Trophoblast cell (in vitro differentiated cells and primary cell): Measurements from ENCODE around the gene CXCL8.

Experiments used
- DNase-seq, 2 donors: peaks; one replicate each; pipeline ENCODE4 v3.0.0-alpha.2; 2016
- H2AFZ ChIP-seq: 2 replicates; pipeline ENCODE4 v1.6.1; 2013; ENCODE audit warnings: low read length, moderate library complexity, mild to moderate bottlenecking; ENCODE audit not compliant: insufficient read depth, poor library complexity
- H2AK5ac ChIP-seq: 2 replicates; pipeline ENCODE4 v1.6.1; 2013; ENCODE audit warnings: mild to moderate bottlenecking, low read length
- H2BK120ac ChIP-seq: 2 replicates; pipeline ENCODE4 v1.6.1; 2013; ENCODE audit warnings: low read length, mild to moderate bottlenecking, moderate library complexity; ENCODE audit not compliant: insufficient read depth, poor library complexity
- H2BK12ac ChIP-seq: 2 replicates; pipeline ENCODE4 v1.6.1; 2013; ENCODE audit warnings: mild to moderate bottlenecking, low read length, moderate library complexity
- H2BK5ac ChIP-seq: 2 replicates; pipeline ENCODE4 v1.6.1; 2013; ENCODE audit warnings: low read length, low read depth, moderate library complexity, mild to moderate bottlenecking; ENCODE audit not compliant: poor library complexity
- H3K14ac ChIP-seq: 2 replicates; pipeline ENCODE4 v1.6.1; 2013; ENCODE audit warnings: mild to moderate bottlenecking, low read length
- H3K18ac ChIP-seq: 2 replicates; pipeline ENCODE4 v1.6.1; 2013; ENCODE audit warnings: mild to moderate bottlenecking, low read length
- H3K23ac ChIP-seq: 2 replicates; pipeline ENCODE4 v1.6.1; 2013; ENCODE audit warnings: low read length
- H3K27ac ChIP-seq: 2 replicates; pipeline ENCODE4 v1.5.1; 2013; ENCODE audit warnings: low read depth, mild to moderate bottlenecking, inconsistent platforms, low read length, moderate library complexity
- H3K27me3 ChIP-seq: 2 replicates; pipeline ENCODE4 v1.6.1; 2013; ENCODE audit warnings: inconsistent platforms, mild to moderate bottlenecking, low read length, moderate library complexity; ENCODE audit not compliant: insufficient read depth
- H3K36me3 ChIP-seq, 2 experiments: 1 replicate in 1 of 2; 2 replicates in 1 of 2; pipeline ENCODE4 v1.6.1; 2013; ENCODE audit warnings: low read length in 2 of 2, mild to moderate bottlenecking in 2 of 2, moderate library complexity in 1 of 2; ENCODE audit not compliant: insufficient read depth in 2 of 2, control insufficient read depth in 1 of 2
- H3K4ac ChIP-seq: 2 replicates; pipeline ENCODE4 v1.6.1; 2013; ENCODE audit warnings: low read depth, mild to moderate bottlenecking, low read length, moderate library complexity
- H3K4me1 ChIP-seq, 2 experiments: 1 replicate in 1 of 2; 2 replicates in 1 of 2; pipeline ENCODE4 v1.6.1; 2013; ENCODE audit warnings: low read length in 2 of 2, mild to moderate bottlenecking in 2 of 2, moderate library complexity in 1 of 2; ENCODE audit not compliant: insufficient read depth in 2 of 2, control insufficient read depth in 1 of 2
- H3K4me2 ChIP-seq: 2 replicates; pipeline ENCODE4 v1.6.1; 2013; ENCODE audit warnings: inconsistent platforms, mild to moderate bottlenecking, low read length, moderate library complexity
- H3K4me3 ChIP-seq: 2 replicates; pipeline ENCODE4 v1.5.1; 2013; ENCODE audit warnings: mild to moderate bottlenecking, low read depth, low read length, inconsistent platforms
- H3K79me1 ChIP-seq: one replicate; pipeline ENCODE4 v1.6.1; 2013; ENCODE audit warnings: low read length
- H3K79me2 ChIP-seq: 2 replicates; pipeline ENCODE4 v1.6.1; 2013; ENCODE audit warnings: low read length, mild to moderate bottlenecking; ENCODE audit not compliant: control insufficient read depth, insufficient read depth, poor library complexity
- H3K9ac ChIP-seq: 2 replicates; pipeline ENCODE4 v1.6.1; 2013; ENCODE audit warnings: mild to moderate bottlenecking, low read length
- H3K9me3 ChIP-seq: 2 replicates; pipeline ENCODE4 v1.6.1; 2013; ENCODE audit warnings: low read depth, mild to moderate bottlenecking, control low read depth, inconsistent platforms, low read length; ENCODE audit not compliant: insufficient read depth
- H4K12ac ChIP-seq: 2 replicates; pipeline ENCODE4 v1.6.1; 2013; ENCODE audit warnings: low read depth, mild to moderate bottlenecking, low read length, moderate library complexity
- H4K8ac ChIP-seq: 2 replicates; pipeline ENCODE4 v1.6.1; 2013; ENCODE audit warnings: low read depth, mild to moderate bottlenecking, low read length, moderate library complexity
- H4K91ac ChIP-seq: one replicate; pipeline ENCODE4 v1.6.1; 2013; ENCODE audit warnings: low read depth, mild to moderate bottlenecking, low read length, moderate library complexity
- WGBS: extraction: QIAGEN DNeasy Blood & Tissue Kit; methylation state at CpG from one replicate; pipeline ENCODE4 v1.1.7; 2013; ENCODE audit warnings: missing lambda C conversion rate; ENCODE audit not compliant: insufficient read length, insufficient coverage; ENCODE audit errors: extremely low coverage; 5-methylcytosine and 5-hydroxymethylcytosine counted together

Gene CXCL8

DNA sequence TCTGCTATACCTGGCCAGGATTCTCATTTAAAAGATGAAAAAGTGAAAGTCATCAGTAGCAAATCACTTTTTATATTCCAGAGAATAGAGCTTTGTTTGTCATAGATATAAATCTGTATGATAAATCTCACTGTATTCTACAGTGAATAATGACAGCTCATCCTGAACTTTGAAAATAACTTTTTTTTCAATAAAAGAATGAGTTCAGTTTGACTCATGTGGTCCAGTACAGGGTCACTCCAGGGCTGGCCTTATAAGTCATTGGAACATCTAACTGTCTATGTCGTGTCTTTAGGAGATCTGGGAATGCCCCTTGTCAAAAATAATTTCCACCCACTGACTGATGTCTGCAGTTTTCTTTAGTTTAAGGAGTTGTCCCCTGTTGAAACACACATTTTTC, 18.5 kb upstream of the CXCL8 start:
- Histone ChIP-seq H3K79me2 (no peaks in the 10 kb centered on the region), H3K4me2 (no peak overlapping the region), H3K36me3 (no peaks in the 10 kb centered on the region), H3K4me1 (peaks cover 4 to 8% of the 10 kb centered on the region in 2 experiments), H4K91ac (no peak overlapping the region), H2AFZ (no peak overlapping the region), H3K9me3 (no peaks in the 10 kb centered on the region), H3K79me1 (peaks cover 10% of the 10 kb centered on the region), H2BK12ac (no peak overlapping the region), H2AK5ac (no peak overlapping the region), H3K27ac (no peak overlapping the region), H3K14ac (no peak overlapping the region), H3K23ac (no peak overlapping the region), H3K4ac (no peak overlapping the region), H2BK120ac (no peak overlapping the region), H3K4me3 (no peak overlapping the region), H3K27me3 (no peaks in the 10 kb centered on the region), H4K12ac (no peak overlapping the region), H2BK5ac (no peak overlapping the region), H3K9ac (no peak overlapping the region), H4K8ac (no peak overlapping the region), H3K18ac (no peak overlapping the region)
- WGBS: no CpG with 5 or more reads among the region's 1 CpG
- no peak for DNase-seq

DNA sequence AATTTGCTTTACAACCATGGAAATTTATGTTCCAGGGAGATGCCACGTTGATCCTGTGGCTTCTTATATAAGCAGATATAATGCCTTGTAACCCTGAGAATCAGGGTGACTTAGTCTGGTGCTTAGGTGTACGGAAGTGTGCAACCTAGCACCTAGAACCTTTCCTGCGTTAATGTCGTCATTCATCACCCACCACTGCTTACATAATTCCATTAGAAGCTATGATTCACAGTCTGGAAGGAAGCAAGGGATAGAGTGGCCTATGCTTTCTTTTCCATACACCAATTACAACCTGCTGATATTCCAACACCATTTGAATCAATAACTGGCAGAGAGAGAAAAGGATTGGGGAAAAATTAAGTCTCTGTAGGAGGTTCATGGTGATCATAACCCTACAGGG, 17.3 kb upstream of the CXCL8 start:
- Histone ChIP-seq H3K9ac (no peak overlapping the region), H2BK120ac (no peak overlapping the region), H4K12ac (no peak overlapping the region), H3K27ac (no peak overlapping the region), H3K4me2 (no peak overlapping the region), H3K23ac (no peak overlapping the region), H2AFZ (no peak overlapping the region), H4K91ac (no peak overlapping the region), H3K79me2 (no peaks in the 10 kb centered on the region), H3K4ac (no peak overlapping the region), H2AK5ac (no peak overlapping the region), H2BK5ac (no peak overlapping the region), H3K4me1 (peaks cover 8 to 12% of the 10 kb centered on the region in 2 experiments), H3K4me3 (no peak overlapping the region), H2BK12ac (no peak overlapping the region), H3K14ac (no peak overlapping the region), H3K9me3 (no peaks in the 10 kb centered on the region), H3K18ac (no peak overlapping the region), H3K79me1 (peaks cover 14% of the 10 kb centered on the region), H3K27me3 (no peaks in the 10 kb centered on the region), H4K8ac (no peak overlapping the region), H3K36me3 (no peaks in the 10 kb centered on the region)
- WGBS: no CpG with 5 or more reads among the region's 4 CpGs
- no peak for DNase-seq

DNA sequence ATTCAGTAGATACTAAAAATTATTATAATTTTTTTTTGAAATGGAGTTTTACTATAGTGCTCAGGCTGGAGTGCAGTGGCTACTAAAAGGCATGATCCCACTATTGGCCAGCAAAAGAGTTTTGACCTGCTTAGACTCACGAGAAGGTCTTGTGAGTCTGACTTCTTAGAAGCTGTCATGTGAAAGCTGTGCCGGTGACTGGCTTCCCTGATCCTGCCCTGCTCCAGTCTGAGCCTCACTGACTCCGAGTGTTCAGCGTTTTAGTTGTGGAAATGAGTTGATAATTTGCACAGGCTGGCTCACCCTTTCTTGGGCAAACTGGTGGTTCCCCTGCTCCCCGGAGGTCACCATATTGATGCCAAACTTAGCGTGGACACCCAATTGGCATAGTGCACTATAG, 16.4 kb upstream of the CXCL8 start:
- Histone ChIP-seq H2BK5ac (peak overlapping the region; percentile 19), H2BK12ac (peak overlapping the region; percentile 80), H4K91ac (peak overlapping the region; percentile 55), H2AK5ac (no peak overlapping the region), H3K23ac (no peak overlapping the region), H3K27ac (no peak overlapping the region), H3K79me2 (no peaks in the 10 kb centered on the region), H4K8ac (no peak overlapping the region), H3K27me3 (no peaks in the 10 kb centered on the region), H3K9me3 (no peaks in the 10 kb centered on the region), H3K4me3 (no peak overlapping the region), H3K18ac (no peak overlapping the region), H3K36me3 (no peaks in the 10 kb centered on the region), H3K4ac (no peak overlapping the region), H3K4me1 (peaks cover 8 to 12% of the 10 kb centered on the region in 2 experiments), H3K4me2 (no peak overlapping the region), H2AFZ (no peak overlapping the region), H4K12ac (no peak overlapping the region), H2BK120ac (peak overlapping the region; percentile 66), H3K14ac (peak overlapping the region; percentile 74), H3K9ac (no peak overlapping the region), H3K79me1 (peaks cover 14% of the 10 kb centered on the region)
- no CpG with 5 or more reads among the region's 6 CpGs for WGBS
- DNase-seq: no peak

DNA sequence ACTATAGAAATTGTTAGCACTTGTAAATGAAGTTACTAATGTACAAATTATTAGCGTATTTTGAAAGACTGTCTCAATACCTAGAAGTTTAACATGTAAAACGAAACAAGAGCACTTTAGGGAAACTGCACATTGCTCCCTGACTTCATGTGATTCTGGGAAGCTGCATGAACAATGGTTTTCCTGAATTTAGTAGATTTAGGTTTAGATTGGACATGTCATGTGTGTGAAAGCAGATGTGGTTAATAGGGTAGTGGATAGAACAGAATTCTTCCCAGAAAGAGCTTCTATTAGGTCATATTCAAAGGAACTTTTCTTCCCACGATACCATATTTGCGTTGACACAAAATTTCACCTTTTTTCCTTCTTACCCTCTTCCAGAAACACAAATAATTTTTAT, 14.9 kb upstream of the CXCL8 start:
- H3K4ac ChIP-seq: no peak overlapping the region
- H4K12ac ChIP-seq: no peak overlapping the region
- H2BK5ac ChIP-seq: no peak overlapping the region
- no peak overlapping the region for H3K23ac ChIP-seq
- H2AFZ ChIP-seq: no peak overlapping the region
- no peak overlapping the region for H4K91ac ChIP-seq
- H3K79me1 ChIP-seq: peaks cover 14% of the 10 kb centered on the region
- no peak overlapping the region for H3K27ac ChIP-seq
- 100% methylated on average over 1 of the region's 4 CpGs for WGBS
- H4K8ac ChIP-seq: no peak overlapping the region
- no peak for DNase-seq
- H3K9ac ChIP-seq: no peak overlapping the region
- peaks cover 8 to 12% of the 10 kb centered on the region in 2 experiments for H3K4me1 ChIP-seq
- H3K18ac ChIP-seq: no peak overlapping the region
- H2BK12ac ChIP-seq: no peak overlapping the region
- H3K79me2 ChIP-seq: no peaks in the 10 kb centered on the region
- no peak overlapping the region for H2AK5ac ChIP-seq
- no peak overlapping the region for H3K4me2 ChIP-seq
- H3K4me3 ChIP-seq: no peak overlapping the region
- no peaks in the 10 kb centered on the region for H3K9me3 ChIP-seq
- H3K36me3 ChIP-seq: no peaks in the 10 kb centered on the region
- no peak overlapping the region for H2BK120ac ChIP-seq
- no peaks in the 10 kb centered on the region for H3K27me3 ChIP-seq
- H3K14ac ChIP-seq: no peak overlapping the region
